ENCODE results near the gene HOXD11.

HOXD11 gene

GRCh38 chr2:176106581-176107539 lies at the start of gene HOXD11:
Gene HOXD11 (plus strand): TSS chr2:176107280. CDS start chr2:176107356, 76 bp downstream.
- no peak for DNase-seq (ENCODE audit: low read depth in 1 of 2, low spot score in 1 of 2)

GRCh38 chr2:176063958-176064357 lies 43.1 kb upstream of the HOXD11 start:
- DNase-seq (ENCODE audit: low read depth in 1 of 2, low spot score in 1 of 2): no peak

- no peak for DNase-seq (ENCODE audit: low read depth in 1 of 2, low spot score in 1 of 2)
Measured at GRCh38 chr2:176066645-176067588, 40.2 kb upstream of the HOXD11 start.

GRCh38 chr2:176067589-176068418 lies 39.3 kb upstream of the HOXD11 start:
- no peak for DNase-seq (ENCODE audit: low read depth in 1 of 2, low spot score in 1 of 2)

GRCh38 chr2:176068419-176068832 lies 38.7 kb upstream of the HOXD11 start:
- DNase-seq (ENCODE audit: low read depth in 1 of 2, low spot score in 1 of 2): no peak

GRCh38 chr2:176071330-176072291 lies 35.5 kb upstream of the HOXD11 start:
- DNase-seq (ENCODE audit: low read depth in 1 of 2, low spot score in 1 of 2): no peak

GRCh38 chr2:176072292-176072669 lies 34.8 kb upstream of the HOXD11 start:
- DNase-seq (ENCODE audit: low read depth in 1 of 2, low spot score in 1 of 2): no peak

GRCh38 chr2:176072951-176073904 lies 33.9 kb upstream of the HOXD11 start:
- no peak for DNase-seq (ENCODE audit: low read depth in 1 of 2, low spot score in 1 of 2)

- no peak for DNase-seq (ENCODE audit: low read depth in 1 of 2, low spot score in 1 of 2)
Measured at GRCh38 chr2:176074919-176075425, 32.1 kb upstream of the HOXD11 start.

- DNase-seq (ENCODE audit: low read depth in 1 of 2, low spot score in 1 of 2): no peak
Measured at GRCh38 chr2:176075481-176075880, 31.6 kb upstream of the HOXD11 start.

GRCh38 chr2:176076063-176076462 lies 31.0 kb upstream of the HOXD11 start:
- DNase-seq (ENCODE audit: low read depth in 1 of 2, low spot score in 1 of 2): no peak

- no peak for DNase-seq (ENCODE audit: low read depth in 1 of 2, low spot score in 1 of 2)
Measured at GRCh38 chr2:176076796-176077195, 30.3 kb upstream of the HOXD11 start.

- no peak for DNase-seq (ENCODE audit: low read depth in 1 of 2, low spot score in 1 of 2)
Measured at GRCh38 chr2:176078541-176079284, 28.4 kb upstream of the HOXD11 start.

- no peak for DNase-seq (ENCODE audit: low read depth in 1 of 2, low spot score in 1 of 2)
Measured at GRCh38 chr2:176079285-176079830, 27.7 kb upstream of the HOXD11 start.

GRCh38 chr2:176079831-176080539 lies 27.1 kb upstream of the HOXD11 start:
- no peak for DNase-seq (ENCODE audit: low read depth in 1 of 2, low spot score in 1 of 2)

- DNase-seq (ENCODE audit: low read depth in 1 of 2, low spot score in 1 of 2): no peak
Measured at GRCh38 chr2:176080540-176081375, 26.3 kb upstream of the HOXD11 start.
